AG09319 (cell line): ENCODE measurements around the gene CT55.
A peak's percentile ranks its signal among the peaks of the same experiment; 100 is the strongest.
"Not testable (repeated sequence)": the region's sequence is repeated elsewhere in the genome, so short reads cannot be mapped to it uniquely, and the experiment has no call there.

ENCODE experiments used
- DNase-seq: peaks from one replicate; pipeline ENCODE4 v3.0.0-alpha.2; 2010; ENCODE audit warnings: low read depth; ENCODE audit errors: extremely low read depth
- TF ChIP-seq, protein P1 (sequence below): IDR thresholded peaks from 2 replicates; pipeline ENCODE4 v1.5.1; 2011; ENCODE audit warnings: low read depth, mild to moderate bottlenecking, inconsistent platforms, low read length, moderate library complexity

The CT55 gene, protein sequence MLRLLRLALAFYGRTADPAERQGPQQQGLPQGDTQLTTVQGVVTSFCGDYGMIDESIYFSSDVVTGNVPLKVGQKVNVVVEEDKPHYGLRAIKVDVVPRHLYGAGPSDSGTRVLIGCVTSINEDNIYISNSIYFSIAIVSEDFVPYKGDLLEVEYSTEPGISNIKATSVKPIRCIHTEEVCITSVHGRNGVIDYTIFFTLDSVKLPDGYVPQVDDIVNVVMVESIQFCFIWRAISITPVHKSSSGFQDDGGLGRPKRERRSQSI

DNA sequence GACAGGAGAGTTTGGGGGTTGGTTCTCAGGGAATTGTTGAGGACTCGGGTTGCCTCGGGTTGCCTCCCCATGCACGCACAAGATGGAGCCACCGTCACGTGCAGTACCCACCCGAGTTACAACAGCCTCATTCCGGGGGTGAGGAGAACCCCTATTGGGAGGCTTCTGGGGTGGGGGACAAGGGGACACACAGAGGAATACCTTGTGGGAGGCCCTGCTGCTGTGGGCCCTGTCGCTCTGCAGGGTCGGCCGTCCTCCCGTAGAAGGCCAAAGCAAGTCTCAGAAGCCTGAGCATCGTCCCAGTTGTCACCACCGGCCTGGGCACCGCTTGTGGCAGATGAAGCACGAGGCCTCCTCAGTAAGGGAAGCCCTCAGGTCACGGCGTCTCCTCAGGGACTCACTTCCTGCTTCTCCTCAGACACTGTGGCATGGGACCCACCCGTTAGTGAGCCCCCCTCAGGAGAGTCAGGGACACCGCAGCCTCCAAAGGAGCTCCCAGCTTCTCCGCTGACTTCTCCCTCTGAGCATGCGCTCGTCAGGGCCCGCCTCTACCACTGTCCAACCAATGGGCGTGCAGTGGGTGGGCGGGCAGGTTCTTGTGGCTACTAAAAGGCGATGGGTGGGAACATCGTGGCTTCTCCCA lies at the start of gene CT55:
Gene CT55, minus strand, starts transcription at position 522 of the 643 bp plus-strand sequence. Its CDS starts 227 bp downstream, at position 295.
- TF ChIP-seq, protein P1, sequence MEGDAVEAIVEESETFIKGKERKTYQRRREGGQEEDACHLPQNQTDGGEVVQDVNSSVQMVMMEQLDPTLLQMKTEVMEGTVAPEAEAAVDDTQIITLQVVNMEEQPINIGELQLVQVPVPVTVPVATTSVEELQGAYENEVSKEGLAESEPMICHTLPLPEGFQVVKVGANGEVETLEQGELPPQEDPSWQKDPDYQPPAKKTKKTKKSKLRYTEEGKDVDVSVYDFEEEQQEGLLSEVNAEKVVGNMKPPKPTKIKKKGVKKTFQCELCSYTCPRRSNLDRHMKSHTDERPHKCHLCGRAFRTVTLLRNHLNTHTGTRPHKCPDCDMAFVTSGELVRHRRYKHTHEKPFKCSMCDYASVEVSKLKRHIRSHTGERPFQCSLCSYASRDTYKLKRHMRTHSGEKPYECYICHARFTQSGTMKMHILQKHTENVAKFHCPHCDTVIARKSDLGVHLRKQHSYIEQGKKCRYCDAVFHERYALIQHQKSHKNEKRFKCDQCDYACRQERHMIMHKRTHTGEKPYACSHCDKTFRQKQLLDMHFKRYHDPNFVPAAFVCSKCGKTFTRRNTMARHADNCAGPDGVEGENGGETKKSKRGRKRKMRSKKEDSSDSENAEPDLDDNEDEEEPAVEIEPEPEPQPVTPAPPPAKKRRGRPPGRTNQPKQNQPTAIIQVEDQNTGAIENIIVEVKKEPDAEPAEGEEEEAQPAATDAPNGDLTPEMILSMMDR = no peak
- DNase-seq = no peak

DNA sequence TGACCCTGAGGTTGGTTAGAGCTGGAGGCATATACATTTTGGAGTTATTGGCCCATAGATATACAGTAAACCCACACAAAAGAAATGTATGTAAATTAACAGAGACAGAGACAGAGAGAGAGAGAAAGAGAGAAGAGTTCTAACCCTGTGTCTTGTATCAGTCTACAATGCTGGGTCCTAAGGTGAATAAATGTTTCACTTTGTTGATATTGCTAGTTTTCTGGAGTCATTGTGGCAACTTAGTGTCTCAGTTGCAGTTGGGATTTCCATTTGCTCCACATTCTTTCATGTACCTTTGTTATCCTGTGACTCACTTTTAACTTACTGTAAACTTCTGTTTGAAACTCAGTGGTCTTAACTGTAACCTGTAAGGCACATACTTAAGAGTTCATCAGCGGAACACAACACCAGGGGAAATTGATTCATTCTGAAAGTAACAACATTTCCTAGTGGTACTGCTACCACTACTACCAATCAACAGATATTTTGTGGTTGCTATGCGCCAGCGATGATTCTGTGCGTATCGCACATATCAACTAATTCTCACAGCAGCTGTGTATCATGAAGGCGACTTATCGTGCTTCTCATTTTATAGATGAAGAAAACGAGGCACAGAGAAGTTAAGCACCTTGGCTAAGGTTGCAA lies 42.1 kb upstream of the CT55 start:
- TF ChIP-seq, protein P1 = no peak
- DNase-seq = no peak

DNA sequence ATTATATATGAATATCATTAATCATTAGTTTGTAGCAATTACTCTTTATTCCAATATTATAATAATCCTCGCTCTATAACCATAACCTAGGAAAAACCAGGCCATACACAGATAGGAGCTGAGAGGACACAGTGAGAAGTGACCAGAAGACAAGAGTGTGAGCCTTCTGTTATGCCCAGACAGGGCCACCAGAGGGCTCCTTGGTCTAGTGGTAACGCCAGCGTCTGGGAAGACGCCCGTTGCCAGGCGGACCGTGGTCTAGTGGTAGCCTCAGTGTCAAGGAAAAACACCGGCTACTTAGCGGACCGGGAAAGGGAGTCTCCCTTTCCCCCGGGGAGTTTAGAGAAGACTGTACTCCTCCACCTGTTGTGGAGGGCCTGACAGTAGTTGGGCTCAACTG lies 35.2 kb upstream of the CT55 start:
- TF ChIP-seq, protein P1 = peak; percentile 24
- DNase-seq = not testable (repeated sequence)

DNA sequence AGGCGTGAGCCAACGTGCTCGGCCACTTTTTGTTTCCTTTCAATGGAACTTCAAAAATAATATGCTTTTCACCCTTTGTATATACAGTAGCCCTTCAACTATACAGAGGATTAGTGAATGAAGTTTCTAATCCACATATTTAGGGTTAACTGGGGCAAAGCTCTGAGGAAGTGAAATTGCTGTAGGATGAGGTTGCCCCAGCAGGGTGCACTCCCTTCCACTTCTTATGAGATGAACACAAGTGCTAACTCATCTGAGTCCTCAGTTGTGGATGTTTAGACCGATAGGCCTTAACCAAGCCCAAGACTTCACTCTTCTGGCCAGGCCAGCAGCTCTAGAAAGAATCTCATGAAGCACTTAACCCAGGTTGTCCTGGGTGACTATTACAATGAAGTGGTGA lies 29.1 kb upstream of the CT55 start:
- TF ChIP-seq, protein P1 = no peak
- no peak for DNase-seq

- TF ChIP-seq, protein P1 = no peak
- DNase-seq = no peak
These were observed 23.5 kb upstream of the CT55 start for GRCh38 chrX:135194684-135195083.

DNA sequence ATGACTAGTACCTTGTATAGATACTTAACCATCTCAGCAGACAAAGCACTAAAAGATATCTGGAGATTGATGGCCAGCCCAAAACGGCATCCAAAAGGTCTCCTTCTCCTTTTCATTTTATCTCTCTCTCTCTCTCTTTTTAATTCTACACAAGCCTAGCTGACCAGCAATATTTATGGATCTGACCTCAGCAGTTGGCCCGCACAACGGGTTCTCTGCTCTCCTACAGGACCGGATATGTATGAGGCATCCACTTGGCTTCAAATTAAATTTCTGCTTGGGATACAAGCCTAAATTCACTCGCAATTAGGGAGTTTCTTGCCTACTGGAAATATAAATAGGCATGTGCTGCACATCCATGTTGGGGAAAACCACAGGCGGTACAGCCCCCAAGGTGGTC lies 22.5 kb upstream of the CT55 start:
- TF ChIP-seq, protein P1 = no peak
- DNase-seq = no peak

GRCh38 chrX:135191838-135192237 lies 20.6 kb upstream of the CT55 start:
- no peak for DNase-seq
- TF ChIP-seq, protein P1 = no peak
